Vagina (tissue), 2 donors: ENCODE data around the gene ATG4A.

Source experiments
- POLR2A ChIP-seq, 2 donors: fragments of 450-650 bp; IDR thresholded peaks; one replicate each; pipeline ENCODE4 v1.6.1; 2017; ENCODE audit warnings: antibody characterized with exemption in 2 of 2, mild to moderate bottlenecking in 2 of 2, moderate library complexity in 2 of 2
- POLR2AphosphoS5 ChIP-seq, 2 donors: sonication (generic); formaldehyde crosslinking; IDR thresholded peaks; one replicate each; pipeline ENCODE4 v1.9.0; 2017; ENCODE audit warnings: antibody characterized with exemption in 2 of 2, mild to moderate bottlenecking in 2 of 2, low read depth in 1 of 2; ENCODE audit not compliant: insufficient read depth in 1 of 2
- TF ChIP-seq, protein P1 (sequence below), 3 experiments: fragments of 450-650 bp in 2 of 3; fragments of 200-600 bp in 1 of 3; sonication (generic) in 1 of 3; IDR thresholded peaks; one replicate each; pipeline ENCODE4 v1.5.1; 2017 to 2019; ENCODE audit warnings: antibody characterized with exemption in 3 of 3, mild to moderate bottlenecking in 2 of 3, moderate library complexity in 2 of 3

DNA sequence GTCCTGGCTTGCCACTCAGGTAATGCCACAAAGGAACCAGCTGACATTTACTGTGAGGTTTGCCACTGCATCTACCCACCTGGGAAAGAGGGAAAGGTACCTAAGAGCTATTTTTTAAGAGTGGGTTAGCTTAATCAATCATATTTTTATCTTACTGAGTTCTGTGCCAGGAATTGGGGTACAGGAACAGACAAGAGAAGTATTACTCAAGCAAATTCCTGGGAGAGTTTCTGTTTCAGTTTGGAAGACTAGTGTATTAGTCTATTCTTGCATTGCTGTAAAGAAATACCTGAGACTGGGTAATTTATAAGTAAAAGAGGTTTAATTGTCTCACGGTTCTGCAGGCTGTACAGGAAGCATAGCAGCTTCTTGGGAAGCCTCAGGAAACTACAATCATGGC, 23.5 kb upstream of the ATG4A start:
- TF ChIP-seq POLR2AphosphoS5 (IDR thresholded peaks at IDR 0.05; ENCODE audit: insufficient read depth in 1 of 2, low read depth in 1 of 2) (no peak), POLR2A (IDR thresholded peaks at IDR 0.05) (no peak)
- TF ChIP-seq, protein P1, sequence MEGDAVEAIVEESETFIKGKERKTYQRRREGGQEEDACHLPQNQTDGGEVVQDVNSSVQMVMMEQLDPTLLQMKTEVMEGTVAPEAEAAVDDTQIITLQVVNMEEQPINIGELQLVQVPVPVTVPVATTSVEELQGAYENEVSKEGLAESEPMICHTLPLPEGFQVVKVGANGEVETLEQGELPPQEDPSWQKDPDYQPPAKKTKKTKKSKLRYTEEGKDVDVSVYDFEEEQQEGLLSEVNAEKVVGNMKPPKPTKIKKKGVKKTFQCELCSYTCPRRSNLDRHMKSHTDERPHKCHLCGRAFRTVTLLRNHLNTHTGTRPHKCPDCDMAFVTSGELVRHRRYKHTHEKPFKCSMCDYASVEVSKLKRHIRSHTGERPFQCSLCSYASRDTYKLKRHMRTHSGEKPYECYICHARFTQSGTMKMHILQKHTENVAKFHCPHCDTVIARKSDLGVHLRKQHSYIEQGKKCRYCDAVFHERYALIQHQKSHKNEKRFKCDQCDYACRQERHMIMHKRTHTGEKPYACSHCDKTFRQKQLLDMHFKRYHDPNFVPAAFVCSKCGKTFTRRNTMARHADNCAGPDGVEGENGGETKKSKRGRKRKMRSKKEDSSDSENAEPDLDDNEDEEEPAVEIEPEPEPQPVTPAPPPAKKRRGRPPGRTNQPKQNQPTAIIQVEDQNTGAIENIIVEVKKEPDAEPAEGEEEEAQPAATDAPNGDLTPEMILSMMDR (IDR thresholded peaks at IDR 0.05), result no peak
